ENCODE results near the gene KRTAP10-11.
"Not testable (repeated sequence)": the region's sequence is repeated elsewhere in the genome, so short reads cannot be mapped to it uniquely, and the experiment has no call there.

KRTAP10-11 gene

GRCh38 chr21:44646366-44647221, at the start of gene KRTAP10-11:
TSS of gene KRTAP10-11 (plus strand) at chr21:44646414. CDS start at chr21:44646459, 45 bp downstream.
- FAIRE-seq; DNase-seq (ENCODE audit: extremely low spot score, insufficient read length, low read depth): not testable (repeated sequence)

DNA sequence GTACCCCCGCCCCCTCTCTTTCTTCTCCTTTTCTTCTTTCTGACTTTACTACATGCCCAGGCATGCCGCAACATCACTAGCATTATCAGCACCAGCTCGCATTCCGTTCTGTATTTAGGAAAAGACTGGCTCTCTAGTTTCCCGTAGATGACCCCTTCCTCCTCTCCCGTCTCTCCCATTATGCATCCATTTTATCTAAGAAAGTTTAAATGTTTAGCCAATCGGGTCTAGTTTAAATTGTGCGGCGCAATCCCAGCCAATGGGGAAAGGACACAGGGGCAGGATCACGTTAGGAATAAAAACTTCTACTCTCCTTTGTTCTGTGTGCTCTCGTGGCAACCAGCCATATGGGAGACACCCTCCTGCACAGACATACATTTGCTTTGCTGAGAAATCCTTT, 48.2 kb upstream of the KRTAP10-11 start:
- no peak for DNase-seq (ENCODE audit: extremely low spot score, insufficient read length, low read depth)

DNA sequence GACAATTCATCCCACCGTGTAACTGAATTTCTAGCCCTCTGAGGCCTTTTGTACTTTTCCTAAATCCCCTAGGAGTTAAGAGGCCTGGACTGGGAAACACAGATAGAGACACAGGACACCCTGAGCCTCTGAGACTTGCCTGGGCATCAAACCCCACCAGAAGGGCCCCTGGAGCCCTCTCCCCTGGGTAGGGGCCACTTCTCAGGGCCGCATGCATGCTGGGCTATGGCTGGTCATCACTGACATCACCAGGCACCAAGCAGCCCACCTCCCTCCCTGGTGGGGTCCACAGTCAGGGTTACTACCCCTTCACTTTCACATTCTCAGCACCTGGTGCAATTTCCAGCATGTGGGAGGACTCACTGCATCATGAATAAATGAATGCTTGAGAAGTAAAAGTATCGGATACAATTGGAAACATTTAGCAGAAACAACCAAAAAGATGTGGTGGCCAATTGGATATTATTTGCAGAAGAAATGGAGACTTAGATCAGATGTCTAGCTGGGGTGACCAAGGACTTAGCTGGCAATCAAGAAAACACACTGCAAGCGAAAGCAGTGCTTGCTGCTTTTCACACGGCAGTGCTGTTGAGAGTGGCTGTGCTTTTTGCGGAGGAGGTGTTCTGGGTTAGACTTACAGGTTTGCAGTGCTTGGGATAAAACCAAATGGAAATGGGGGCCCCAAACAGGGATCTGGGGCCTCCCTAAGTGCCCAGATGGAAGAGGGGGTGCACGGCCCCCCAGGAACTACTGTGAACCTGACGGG, 46.8 kb upstream of the KRTAP10-11 start:
- no peak for DNase-seq (ENCODE audit: extremely low spot score, insufficient read length, low read depth)
- no peak for FAIRE-seq

More for the DNA sequence above, 48.2 kb upstream of the KRTAP10-11 start:
- FAIRE-seq, result no peak

DNA sequence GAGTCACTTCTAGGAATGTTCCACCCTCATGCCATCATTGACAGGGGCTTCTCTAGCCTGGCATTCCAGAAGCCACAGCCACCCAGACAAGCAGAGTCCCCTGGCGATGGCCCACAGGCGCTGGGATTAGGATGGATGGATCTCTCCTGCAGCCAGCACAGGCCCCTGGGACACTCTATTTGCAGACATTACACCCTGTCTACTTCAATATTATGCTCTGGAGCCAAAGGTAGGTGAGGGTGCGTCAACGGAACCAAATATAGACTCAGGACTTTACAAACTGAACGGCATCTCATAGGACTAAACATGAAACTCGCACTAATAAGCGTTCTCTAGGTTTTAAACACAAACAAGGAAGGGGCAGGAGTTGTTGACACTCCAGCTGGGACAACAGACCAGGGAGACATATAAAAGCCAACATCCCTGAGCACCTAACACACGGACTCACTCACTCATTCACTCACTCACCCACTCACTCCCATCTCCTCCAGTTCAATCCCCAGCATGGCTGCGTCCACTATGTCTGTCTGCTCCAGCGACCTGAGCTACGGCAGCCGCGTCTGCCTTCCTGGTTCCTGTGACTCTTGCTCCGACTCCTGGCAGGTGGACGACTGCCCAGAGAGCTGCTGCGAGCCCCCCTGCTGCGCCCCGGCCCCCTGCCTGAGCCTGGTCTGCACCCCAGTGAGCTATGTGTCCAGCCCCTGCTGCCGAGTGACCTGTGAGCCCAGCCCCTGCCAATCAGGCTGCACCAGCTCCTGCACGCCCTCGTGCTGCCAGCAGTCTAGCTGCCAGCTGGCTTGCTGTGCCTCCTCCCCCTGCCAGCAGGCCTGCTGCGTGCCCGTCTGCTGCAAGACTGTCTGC, 45.9 kb upstream of the KRTAP10-11 start, which contains the start of gene KRTAP10-7:
TSS of gene KRTAP10-7 (plus strand) at position 480 of the 861 bp plus-strand sequence. CDS start at position 505, 25 bp downstream.
- DNase-seq (ENCODE audit: extremely low spot score, insufficient read length, low read depth); FAIRE-seq: not testable (repeated sequence)

GRCh38 chr21:44601091-44601490, 45.1 kb upstream of the KRTAP10-11 start:
- not testable (repeated sequence) for FAIRE-seq; DNase-seq (ENCODE audit: extremely low spot score, insufficient read length, low read depth)

DNA sequence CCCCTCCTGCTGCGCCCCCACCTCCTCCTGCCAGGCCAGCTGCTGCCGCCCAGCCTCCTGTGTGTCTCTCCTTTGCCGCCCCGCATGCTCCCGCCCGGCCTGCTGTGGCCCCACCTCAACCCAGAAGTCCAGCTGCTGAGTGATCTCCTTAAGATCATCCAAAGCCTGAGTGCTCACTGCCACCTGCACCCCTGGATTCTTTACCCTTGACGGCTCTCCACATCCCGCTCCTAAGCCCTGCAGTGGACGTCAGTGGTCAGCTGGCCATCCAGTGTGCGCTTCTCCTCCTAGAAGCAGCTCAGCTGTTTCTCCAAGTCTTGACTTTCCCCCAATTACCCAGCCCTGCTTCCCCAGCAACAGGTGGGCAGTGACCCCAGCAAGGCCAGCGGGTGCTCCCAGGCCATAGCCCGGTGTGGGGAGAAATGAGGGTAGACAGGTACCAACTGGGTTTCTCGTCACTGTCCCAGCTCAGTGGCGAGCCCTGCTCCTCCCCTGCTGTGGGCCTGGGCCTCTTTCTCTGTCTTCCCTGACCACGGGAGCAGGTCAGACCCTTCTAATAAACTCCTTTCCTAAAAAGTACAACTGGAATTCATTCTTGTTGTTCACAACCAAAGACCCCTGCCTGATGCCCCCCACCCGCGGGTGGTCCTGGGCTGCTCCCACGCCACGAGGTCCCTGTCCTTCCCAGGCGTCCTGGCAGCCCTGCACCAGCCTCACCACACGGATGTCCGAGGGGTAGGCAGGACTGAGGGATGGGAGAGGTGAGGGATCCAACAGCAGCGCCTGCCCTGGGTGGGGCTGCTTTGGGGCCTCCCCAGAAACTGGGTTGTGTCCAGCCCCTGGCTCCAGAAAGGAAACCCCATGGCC, 44.4 kb upstream of the KRTAP10-11 start:
- FAIRE-seq, result no peak

DNA sequence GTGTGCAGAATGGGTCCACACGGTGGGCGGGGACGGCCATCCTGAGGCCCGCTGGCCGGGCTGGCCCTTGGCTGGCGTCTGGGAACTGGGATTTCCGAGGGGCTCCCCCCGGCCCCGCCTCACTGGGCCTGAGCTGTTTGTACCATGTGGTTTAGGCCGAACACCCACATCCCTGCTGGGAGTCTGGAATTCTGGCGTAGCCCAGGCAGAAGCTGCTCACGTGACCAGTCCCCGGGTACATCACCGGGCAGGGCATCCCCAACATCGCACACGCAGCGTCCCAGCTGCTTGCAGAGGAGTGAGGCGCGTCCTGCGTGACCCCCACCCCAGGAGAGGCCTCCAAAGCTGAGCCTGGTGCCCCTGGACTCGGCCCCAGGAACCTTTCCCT, 43.8 kb upstream of the KRTAP10-11 start:
- no peak for DNase-seq (ENCODE audit: extremely low spot score, insufficient read length, low read depth)
- no peak for FAIRE-seq

More for the DNA sequence above, 44.4 kb upstream of the KRTAP10-11 start:
- no peak for DNase-seq (ENCODE audit: extremely low spot score, insufficient read length, low read depth)

- no peak for FAIRE-seq
- no peak for DNase-seq (ENCODE audit: extremely low spot score, insufficient read length, low read depth)
Measured at GRCh38 chr21:44603109-44603875, 42.9 kb upstream of the KRTAP10-11 start.

DNA sequence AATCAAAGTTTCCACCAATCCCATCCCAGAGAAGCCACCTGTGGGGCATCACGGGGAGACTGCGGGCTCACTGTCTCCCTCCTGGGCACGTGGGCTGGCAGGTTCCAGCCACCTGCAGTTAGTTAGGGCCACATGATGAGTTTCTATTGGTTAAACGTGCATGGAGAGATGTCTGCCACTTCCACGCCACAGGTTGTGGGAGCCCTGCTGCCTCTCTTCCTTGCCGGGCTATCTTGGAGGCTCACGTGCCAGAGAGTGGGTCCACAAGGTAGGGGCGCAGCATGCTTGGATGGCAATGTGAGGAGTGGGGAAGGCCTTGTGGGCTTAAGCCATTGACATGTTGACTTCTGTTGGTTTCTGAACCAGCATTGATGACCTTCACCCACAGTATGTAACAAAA, 42.3 kb upstream of the KRTAP10-11 start:
- no peak for DNase-seq (ENCODE audit: extremely low spot score, insufficient read length, low read depth)
- no peak for FAIRE-seq

- DNase-seq (ENCODE audit: extremely low spot score, insufficient read length, low read depth) (no peak), FAIRE-seq (no peak)
Measured at GRCh38 chr21:44606495-44606894, 39.7 kb upstream of the KRTAP10-11 start.

DNA sequence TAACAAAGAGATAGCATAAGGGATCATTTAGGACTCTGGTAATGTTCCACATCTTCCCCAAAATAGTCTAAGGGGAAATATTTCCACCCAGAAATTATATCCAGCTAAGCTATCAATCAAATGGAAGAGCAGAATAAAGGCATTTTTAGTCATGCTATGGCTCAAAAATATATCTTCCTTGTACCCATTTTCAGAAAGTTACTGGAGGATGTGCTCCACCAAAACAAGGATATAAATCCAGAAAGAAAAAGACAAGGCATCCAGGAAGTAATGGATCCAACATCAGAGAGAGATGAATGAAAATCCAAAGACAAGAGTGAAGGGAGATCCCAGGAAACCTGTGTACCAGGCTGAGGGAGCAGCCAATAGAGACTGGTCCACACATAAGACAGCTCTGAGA, 37.0 kb upstream of the KRTAP10-11 start:
- no peak for FAIRE-seq
- DNase-seq (ENCODE audit: extremely low spot score, insufficient read length, low read depth), result no peak

DNA sequence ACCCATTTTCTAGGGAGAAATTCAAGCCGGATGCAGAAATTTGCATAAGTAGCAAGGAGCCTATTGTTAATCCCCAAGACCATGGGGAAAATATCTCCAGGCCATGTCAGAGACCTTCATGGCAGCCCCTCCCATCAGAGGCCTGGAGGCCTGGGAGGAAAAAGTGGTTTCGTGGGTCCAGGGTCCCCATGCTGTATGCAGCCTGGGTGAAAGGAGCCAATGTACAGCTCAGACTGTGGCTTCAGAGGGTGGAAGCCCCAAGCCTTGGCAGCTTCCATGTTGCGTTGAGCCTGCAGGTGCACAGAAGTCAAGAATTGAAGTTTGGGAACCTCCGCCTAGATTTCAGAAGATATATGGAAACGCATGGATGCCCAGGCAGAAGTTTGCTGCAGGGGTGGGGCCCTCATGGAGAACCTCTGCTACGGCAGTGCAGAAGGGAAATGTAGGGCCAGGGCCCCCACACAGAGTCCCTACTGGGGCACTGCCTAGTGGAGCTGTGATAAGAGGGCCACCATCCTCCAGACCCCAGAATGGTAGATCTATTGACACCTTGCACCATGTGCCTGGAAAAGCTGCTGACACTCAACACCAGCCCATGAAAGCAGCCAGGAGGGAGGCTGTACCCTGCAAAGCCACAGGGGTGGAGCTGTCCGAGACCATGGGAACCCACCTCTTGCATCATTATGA, 35.9 kb upstream of the KRTAP10-11 start:
- DNase-seq (ENCODE audit: extremely low spot score, insufficient read length, low read depth); FAIRE-seq: not testable (repeated sequence)

- FAIRE-seq (no peak), DNase-seq (ENCODE audit: extremely low spot score, insufficient read length, low read depth) (no peak)
Measured at GRCh38 chr21:44611551-44611950, 34.7 kb upstream of the KRTAP10-11 start.

DNA sequence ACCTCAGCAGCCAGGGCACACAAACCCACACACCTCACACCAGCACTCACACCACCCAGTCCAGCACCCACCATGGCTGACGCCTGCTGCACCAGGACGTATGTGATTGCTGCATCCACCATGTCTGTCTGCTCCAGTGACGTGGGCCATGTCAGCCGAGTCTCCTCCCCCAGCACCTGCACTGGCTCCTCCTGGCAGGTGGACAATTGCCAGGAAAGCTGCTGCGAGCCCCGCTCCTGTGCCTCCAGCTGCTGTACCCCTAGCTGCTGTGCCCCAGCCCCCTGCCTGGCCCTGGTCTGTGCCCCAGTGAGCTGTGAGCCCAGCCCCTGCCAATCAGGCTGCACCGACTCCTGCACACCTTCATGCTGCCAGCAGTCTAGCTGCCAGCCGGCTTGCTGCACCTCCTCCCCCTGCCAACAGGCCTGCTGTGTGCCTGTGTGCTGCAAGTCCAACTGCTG, 34.2 kb upstream of the KRTAP10-11 start, which contains the start of gene KRTAP10-8:
TSS of gene KRTAP10-8 (plus strand) at position 51 of the 458 bp plus-strand sequence. CDS start at position 73, 22 bp downstream.
- DNase-seq (ENCODE audit: extremely low spot score, insufficient read length, low read depth) (no peak), FAIRE-seq (no peak)

GRCh38 chr21:44612669-44613229, 33.5 kb upstream of the KRTAP10-11 start:
- no peak for FAIRE-seq
- DNase-seq (ENCODE audit: extremely low spot score, insufficient read length, low read depth), result no peak

GRCh38 chr21:44613386-44614155, 32.6 kb upstream of the KRTAP10-11 start:
- FAIRE-seq, result no peak

More at GRCh38 chr21:44613386-44614155, 32.6 kb upstream of the KRTAP10-11 start:
- no peak for DNase-seq (ENCODE audit: extremely low spot score, insufficient read length, low read depth)
